Germinal center (tissue), 1 donor: ENCODE results near the gene SCLY.

ENCODE experiments used
- DNase-seq: peaks from one replicate; pipeline ENCODE4 v3.0.0; 2012; ENCODE audit warnings: mixed read lengths, low spot score

The SCLY gene

GRCh38 chr2:238069877-238070276 lies 9.1 kb downstream of the SCLY start:
- no peak for DNase-seq

- no peak for DNase-seq
Observed at GRCh38 chr2:238075397-238075796, 14.6 kb downstream of the SCLY start.

- no peak for DNase-seq
Observed at GRCh38 chr2:238077292-238077691, 16.5 kb downstream of the SCLY start.

- no peak for DNase-seq
Observed at GRCh38 chr2:238079874-238080327, 19.1 kb downstream of the SCLY start.

- DNase-seq, result no peak
Observed at GRCh38 chr2:238080518-238080917, 19.7 kb downstream of the SCLY start.

GRCh38 chr2:238081150-238081549 lies 20.3 kb downstream of the SCLY start:
- no peak for DNase-seq

- DNase-seq, result no peak
Observed at GRCh38 chr2:238081561-238081960, 20.8 kb downstream of the SCLY start.

GRCh38 chr2:238082151-238082550 lies 21.4 kb downstream of the SCLY start:
- no peak for DNase-seq

- DNase-seq, result no peak
Observed at GRCh38 chr2:238082827-238083226, 22.0 kb downstream of the SCLY start.

GRCh38 chr2:238083919-238084318 lies 23.1 kb downstream of the SCLY start:
- DNase-seq, result no peak

GRCh38 chr2:238084761-238085160 lies 24.0 kb downstream of the SCLY start:
- DNase-seq, result no peak

GRCh38 chr2:238085899-238086298 lies 25.1 kb downstream of the SCLY start:
- no peak for DNase-seq

- no peak for DNase-seq
Observed at GRCh38 chr2:238087211-238087610, 26.4 kb downstream of the SCLY start.

GRCh38 chr2:238090887-238091286 lies 30.1 kb downstream of the SCLY start:
- DNase-seq, result no peak

- no peak for DNase-seq
Observed at GRCh38 chr2:238091436-238092060, 30.7 kb downstream of the SCLY start.

- no peak for DNase-seq
Observed at GRCh38 chr2:238092486-238093035, 31.8 kb downstream of the SCLY start.

GRCh38 chr2:238093181-238094140 lies 32.7 kb downstream of the SCLY start:
- DNase-seq, result no peak

GRCh38 chr2:238094438-238095022 lies 33.7 kb downstream of the SCLY start:
- DNase-seq, result no peak

GRCh38 chr2:238095143-238095542 lies 34.3 kb downstream of the SCLY start:
- DNase-seq, result no peak

GRCh38 chr2:238096311-238097011 lies 35.7 kb downstream of the SCLY start:
- no peak for DNase-seq

GRCh38 chr2:238097201-238097987 lies 36.6 kb downstream of the SCLY start:
- no peak for DNase-seq
